Psoas muscle (tissue), 8 donors: Measurements from ENCODE around the gene UBAP2. TPM values are rescaled to one million over a fixed set of nuclear protein-coding genes. Genes with fewer than 3 reads are reported as not detected.

Experiments used
- ATAC-seq, 4 donors: fragments of 200-7000 bp; cut with Tn5 transposase; one replicate each; pipeline ENCODE4 v1.9.1; 2020; ENCODE audit warnings: moderate library complexity in 3 of 4, mild to moderate bottlenecking in 2 of 4
- DNase-seq, 2 donors: peaks; one replicate each; pipeline ENCODE4 v3.0.0-alpha.2; 2020
- H3K27ac ChIP-seq: fragments of 200-600 bp; one replicate; pipeline ENCODE4 v1.8.0; 2022
- H3K27me3 ChIP-seq, 3 donors: fragments of 200-600 bp in 1 of 3; one replicate each; pipeline versions ENCODE4 v1.6.1 to v1.8.0; 2013 to 2022; ENCODE audit warnings: low read length in 2 of 3, mild to moderate bottlenecking in 2 of 3, moderate library complexity in 1 of 3; ENCODE audit not compliant: insufficient read depth in 3 of 3
- H3K36me3 ChIP-seq, 2 donors: fragments of 200-600 bp in 1 of 2; one replicate each; pipeline versions ENCODE4 v1.6.1 to v1.8.0; 2013 to 2022; ENCODE audit warnings: low read depth in 1 of 2, mild to moderate bottlenecking in 1 of 2, moderate library complexity in 1 of 2; ENCODE audit not compliant: insufficient read depth in 1 of 2
- H3K4me1 ChIP-seq: fragments of 200-600 bp; one replicate; pipeline ENCODE4 v1.8.0; 2022
- H3K4me3 ChIP-seq: fragments of 200-600 bp; one replicate; pipeline ENCODE4 v1.8.0; 2022; ENCODE audit warnings: mild to moderate bottlenecking
- H3K9me3 ChIP-seq: fragments of 200-600 bp; one replicate; pipeline ENCODE4 v1.8.0; 2022
- CTCF ChIP-seq: fragments of 200-600 bp; IDR thresholded peaks from one replicate; pipeline ENCODE4 v1.8.0; 2022; ENCODE audit warnings: antibody characterized with exemption
- WGBS, 3 donors: extraction: QIAGEN DNeasy Blood & Tissue Kit; methylation state at CpG; one replicate each; pipeline versions ENCODE4 v1.1.6 to v1.1.7; 2013; 5-methylcytosine and 5-hydroxymethylcytosine counted together
- intact Hi-C, 2 donors: fragments of 100-400 bp; cut with DNase I; formaldehyde crosslinking; loops; one replicate each; pipeline versions ENCODE4 v1.11.0 to v1.14.2; 2022
- polyA plus RNA-seq, 3 donors: library from polyadenylated mRNA; stranded (reverse); fragments of 200-250 nt; gene quantifications; one replicate each; pipeline ENCODE4 v1.2.3, GENCODE V29; 2013
- total RNA-seq, 4 donors: library from RNA; stranded (reverse); fragmentation: NEBNext Ultra II Directional in 2 of 4; extraction: Animal tissue kit (Norgen Biotek cat#: 25700) in 2 of 4; gene quantifications; one replicate each; pipeline versions ENCODE4 v1.2.1 to v1.2.4, GENCODE V29; 2021 to 2023
- donor health status: healthy with polysubstance abuse.
- donor health status: DM: no; HTN: no; CAD: no; lungs with moderate emphysema.
- donor health status: Bipolar disorder and iron deficiency.
- donor health status: healthy.
- donor health status: DM: yes; HTN: yes; CAD: no.
- donor health status: DM: no; HTN: no; CAD: no.
- donor health status: DM: no; HTN: no; CAD: no.
- donor health status: DM: yes; HTN: yes; CAD: no.

UBAP2 gene
- total and polyA plus RNA-seq, 7 donors, result 14.4 to 46.3 (median 31.5) TPM

- Histone ChIP-seq H3K9me3 (no peaks in the 10 kb centered on the region), H3K36me3 (peaks cover 3 to 53% of the 10 kb centered on the region in 2 donors), H3K4me3 (no peak overlapping the region), H3K4me1 (peaks cover 31% of the 10 kb centered on the region), H3K27ac (peak overlapping the region; percentile 83), H3K27me3 (no peaks in the 10 kb centered on the region)
- TF ChIP-seq CTCF, result no peak
- ATAC-seq (peak; percentile 59 to 75 (median 72)), DNase-seq (peak in 1 of 2 donors; percentile 17)
- intact Hi-C loops, result loop anchor here in 1 of 2 donors (5.0 kb wide), 1 partner anchor 39 kb away; the partner anchor contains the start of gene UBAP2
- 32 to 59% (median 38%) methylated on average over 6 of the region's 6 CpGs for WGBS, 3 donors
Observed at GRCh38 chr9:34085581-34086500, 37.2 kb upstream of the UBAP2 start.

- Histone ChIP-seq H3K27me3 (no peaks in the 10 kb centered on the region), H3K4me3 (no peak overlapping the region), H3K36me3 (peaks cover 3 to 41% of the 10 kb centered on the region in 2 donors), H3K27ac (peak overlapping the region; percentile 83), H3K4me1 (peaks cover 31% of the 10 kb centered on the region), H3K9me3 (no peaks in the 10 kb centered on the region)
- DNase-seq, result peak in 1 of 2 donors; percentile 64
- TF ChIP-seq CTCF, result no peak
- ATAC-seq, result peak; percentile 21 to 84 (median 56)
- intact Hi-C loops, result no loop called here
- WGBS, 3 donors, result 4 to 39% (median 8%) methylated on average over 1 of the region's 1 CpG
Observed at GRCh38 chr9:34084562-34084961, 35.9 kb upstream of the UBAP2 start.

GRCh38 chr9:34079181-34079580 is 30.5 kb upstream of the UBAP2 start:
- Histone ChIP-seq H3K27me3 (no peaks in the 10 kb centered on the region), H3K36me3 (no peaks in the 10 kb centered on the region), H3K27ac (no peak overlapping the region), H3K4me3 (no peak overlapping the region), H3K9me3 (no peaks in the 10 kb centered on the region), H3K4me1 (peaks cover 10% of the 10 kb centered on the region)
- DNase-seq (no peak), ATAC-seq (no peak)
- intact Hi-C loops, result loop anchor here (10.0 kb wide), 2 partner anchors 154 to 264 kb away; partner anchors contain the start of gene UBE2R2 (in 1 of the 2)
- 89 to 98% (median 91%) methylated on average over 2 of the region's 2 CpGs for WGBS, 3 donors
- TF ChIP-seq CTCF, result no peak

- 23 to 35% (median 24%) methylated on average over 5 of the region's 5 CpGs for WGBS, 3 donors
- no peaks in the 10 kb centered on the region for H3K27me3 ChIP-seq
- ATAC-seq (peak; percentile 90 to 94 (median 94)), DNase-seq (no peak)
- H3K9me3 ChIP-seq, result no peaks in the 10 kb centered on the region
- intact Hi-C loops, result loop anchor here (5.0 to 10.0 kb wide), 4 partner anchors 51 to 258 kb away; partner anchors contain the start of gene UBE2R2 (in 1 of the 2)
- H3K27ac ChIP-seq, result peak overlapping the region; percentile 86
- H3K36me3 ChIP-seq, result no peaks in the 10 kb centered on the region
- H3K4me3 ChIP-seq, result no peak overlapping the region
- H3K4me1 ChIP-seq, result peaks cover 30% of the 10 kb centered on the region
- TF ChIP-seq CTCF, result no peak
Observed at GRCh38 chr9:34072868-34073590, 24.3 kb upstream of the UBAP2 start.
